MV-4-11 (cell line): Measurements from ENCODE around the gene C20orf144.
"Not testable (repeated sequence)": the region's sequence is repeated elsewhere in the genome, so short reads cannot be mapped to it uniquely, and the experiment has no call there.

Experiments used
- DNase-seq: peaks from one replicate; lab custom pipeline; 2025; lab: John Stamatoyannopoulos, UW

The C20orf144 gene

GRCh38 chr20:33697129-33697528, 35.0 kb downstream of the C20orf144 start:
- DNase-seq: peak; percentile 73

DNA sequence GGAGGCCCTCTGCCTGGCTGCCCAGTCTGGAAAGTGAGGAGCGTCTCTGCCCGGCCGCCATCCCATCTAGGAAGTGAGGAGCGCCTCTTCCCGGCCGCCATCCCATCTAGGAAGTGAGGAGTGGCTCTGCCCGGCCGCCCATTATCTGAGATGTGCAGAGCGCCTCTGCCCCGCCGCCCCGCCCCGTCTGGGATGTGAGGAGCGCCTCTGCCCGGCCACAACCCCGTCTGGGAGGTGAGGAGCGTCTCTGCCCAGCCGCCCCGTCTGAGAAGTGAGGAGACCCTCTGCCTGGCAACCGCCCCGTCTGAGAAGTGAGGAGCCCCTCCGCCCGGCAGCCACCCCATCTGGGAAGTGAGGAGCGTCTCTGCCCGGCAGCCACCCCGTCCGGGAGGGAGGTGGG, 36.8 kb downstream of the C20orf144 start:
- DNase-seq: not testable (repeated sequence)

GRCh38 chr20:33700696-33701441, 38.7 kb downstream of the C20orf144 start:
- not testable (repeated sequence) for DNase-seq

GRCh38 chr20:33701629-33702450, 39.7 kb downstream of the C20orf144 start:
- DNase-seq: no peak

DNA sequence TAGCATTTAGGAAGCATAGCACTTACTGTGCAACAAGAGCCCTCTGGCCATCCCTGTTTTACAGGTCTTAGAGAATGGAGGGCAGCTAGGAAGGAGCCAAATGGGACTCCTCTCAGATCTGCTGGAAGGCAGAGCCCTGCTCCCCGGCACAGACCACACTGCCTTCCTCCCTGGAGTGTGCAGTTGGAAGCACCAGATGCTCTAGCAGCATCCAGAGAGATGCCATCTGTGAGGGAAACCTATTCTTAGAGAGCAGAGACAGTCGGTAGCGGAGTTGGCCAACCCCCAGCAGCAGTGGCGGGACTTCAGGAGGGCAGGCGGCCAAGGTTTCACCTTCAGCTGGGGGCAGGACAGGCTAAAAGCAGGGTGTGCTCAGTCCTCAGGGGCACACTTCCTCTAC, 40.7 kb downstream of the C20orf144 start:
- DNase-seq: no peak

DNA sequence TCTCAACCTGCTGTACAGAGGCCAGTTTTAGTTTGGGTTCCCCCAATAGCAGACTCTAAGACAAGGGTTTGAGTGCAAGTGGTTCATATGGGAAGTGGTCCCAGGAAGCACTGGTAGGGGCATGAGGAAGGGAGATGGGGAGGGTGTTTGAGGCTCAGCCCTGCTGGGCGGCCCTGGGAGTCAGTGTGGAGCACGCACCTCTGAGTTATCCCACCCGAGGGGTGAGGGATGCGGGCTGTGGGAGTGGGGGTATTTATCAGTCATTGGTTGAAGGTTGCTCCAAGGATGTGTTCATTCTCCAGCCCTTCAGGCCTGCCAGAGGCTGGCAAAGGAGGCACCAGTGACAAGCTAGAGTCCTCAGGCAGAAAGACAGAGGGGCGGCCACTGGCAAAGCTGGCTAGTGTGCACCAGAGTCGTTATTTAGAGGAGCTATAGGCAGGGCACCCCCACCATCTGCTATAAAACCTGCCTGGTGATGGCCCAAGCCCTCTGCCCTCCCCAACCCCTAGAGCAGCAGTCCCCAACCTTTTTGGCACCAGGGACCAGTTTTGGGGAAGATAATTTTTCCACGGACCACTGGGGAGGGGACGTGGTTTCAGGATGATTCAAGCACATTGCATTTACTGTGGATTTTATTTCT, 41.5 kb downstream of the C20orf144 start:
- no peak for DNase-seq

DNA sequence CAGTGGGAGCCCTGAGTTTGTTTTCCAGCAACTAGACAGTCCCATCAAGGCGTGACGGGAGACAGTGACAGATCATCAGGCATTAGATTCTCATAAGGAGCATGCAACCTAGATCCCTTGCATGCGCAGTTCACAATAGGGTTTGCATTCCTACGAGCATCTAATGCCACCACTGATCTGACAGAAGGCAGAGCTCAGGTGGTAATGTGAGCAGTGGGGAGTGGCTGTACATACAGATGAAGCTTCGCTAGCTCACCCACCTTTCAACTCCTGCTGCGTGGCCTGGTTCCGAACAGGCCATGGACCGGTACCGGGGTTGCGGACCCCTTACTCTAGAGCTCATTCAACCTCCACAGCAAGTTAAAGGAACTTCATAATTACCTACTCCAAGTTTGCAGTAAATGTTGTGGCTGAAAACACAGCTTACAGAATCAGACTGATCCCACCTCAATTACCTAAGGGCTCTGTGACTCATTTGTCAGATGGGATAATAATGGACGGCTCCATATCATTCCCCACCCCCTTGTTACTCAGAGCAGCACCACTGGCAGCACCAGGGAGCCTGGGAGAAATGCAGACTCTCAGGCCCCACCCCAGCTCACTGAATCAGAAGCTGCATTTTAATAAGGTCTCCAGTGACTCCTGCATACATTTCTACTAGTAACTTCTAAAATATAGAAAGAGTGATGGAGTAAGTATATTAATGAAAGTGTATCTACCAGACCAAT, 42.2 kb downstream of the C20orf144 start:
- no peak for DNase-seq

DNA sequence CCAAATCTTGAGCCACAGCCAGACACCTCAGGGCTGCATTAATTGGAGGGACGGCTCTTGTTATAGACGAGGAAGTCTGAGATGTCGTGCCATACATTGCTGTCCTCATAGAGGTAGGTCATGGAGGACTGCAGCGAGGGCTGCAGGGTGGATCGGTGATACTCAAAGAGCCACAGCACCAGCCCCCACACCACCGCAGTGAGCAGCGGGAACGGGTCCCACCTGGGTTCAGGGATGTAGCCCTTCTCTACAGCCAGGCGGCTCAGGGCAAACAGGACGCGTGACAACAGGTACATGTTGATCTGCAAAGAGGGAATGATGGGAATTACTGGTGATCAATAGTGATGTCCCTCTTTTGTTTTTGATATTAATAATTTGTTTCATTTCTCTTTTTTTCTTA, 45.5 kb downstream of the C20orf144 start:
- no peak for DNase-seq

DNA sequence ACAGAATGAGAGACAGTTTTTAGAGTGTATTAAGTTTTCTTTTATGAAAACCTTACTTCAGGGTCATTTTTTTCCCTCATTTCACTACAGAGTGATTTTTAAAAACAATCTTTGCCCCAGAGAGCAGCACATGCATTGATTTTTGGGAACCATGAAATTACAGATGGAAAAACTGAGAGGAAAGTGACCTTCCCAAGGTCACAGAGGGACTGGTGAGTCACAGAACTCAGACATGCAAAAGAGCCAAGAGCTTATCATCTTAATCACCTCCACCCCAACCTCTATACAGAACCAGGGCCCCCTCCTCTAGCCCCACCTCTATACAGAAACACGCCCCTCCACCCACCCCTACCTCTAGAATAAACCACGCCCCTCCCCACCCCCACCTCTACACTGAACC, 47.3 kb downstream of the C20orf144 start:
- DNase-seq: no peak

DNA sequence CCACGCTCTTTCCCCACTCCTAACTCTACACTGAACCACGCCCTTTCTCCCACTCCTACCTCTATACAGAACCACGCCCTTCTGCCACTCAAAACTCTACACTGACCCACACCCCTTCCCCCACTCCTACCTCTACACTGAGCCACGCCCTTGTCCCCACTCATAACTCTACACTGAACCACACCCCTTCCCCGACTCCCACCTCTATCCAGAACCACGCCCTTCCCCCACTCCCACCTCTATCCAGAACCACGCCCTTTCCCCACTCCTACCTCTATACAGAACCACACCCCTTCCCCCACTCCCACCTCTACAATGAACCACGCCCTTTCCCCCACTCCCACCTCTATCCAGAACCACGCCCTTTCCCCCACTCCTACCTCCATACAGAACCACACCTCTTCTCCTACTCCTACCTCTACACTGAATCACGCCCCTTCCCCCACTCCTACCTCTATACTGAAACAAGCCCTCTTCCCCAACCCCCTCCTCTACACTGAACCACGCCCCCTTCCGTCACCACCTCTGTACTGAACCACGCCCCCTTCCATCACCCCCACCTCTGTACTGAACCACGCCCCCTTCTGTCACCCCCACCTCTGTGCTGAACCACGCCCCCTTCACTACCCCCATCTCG, 47.9 kb downstream of the C20orf144 start:
- DNase-seq: no peak

DNA sequence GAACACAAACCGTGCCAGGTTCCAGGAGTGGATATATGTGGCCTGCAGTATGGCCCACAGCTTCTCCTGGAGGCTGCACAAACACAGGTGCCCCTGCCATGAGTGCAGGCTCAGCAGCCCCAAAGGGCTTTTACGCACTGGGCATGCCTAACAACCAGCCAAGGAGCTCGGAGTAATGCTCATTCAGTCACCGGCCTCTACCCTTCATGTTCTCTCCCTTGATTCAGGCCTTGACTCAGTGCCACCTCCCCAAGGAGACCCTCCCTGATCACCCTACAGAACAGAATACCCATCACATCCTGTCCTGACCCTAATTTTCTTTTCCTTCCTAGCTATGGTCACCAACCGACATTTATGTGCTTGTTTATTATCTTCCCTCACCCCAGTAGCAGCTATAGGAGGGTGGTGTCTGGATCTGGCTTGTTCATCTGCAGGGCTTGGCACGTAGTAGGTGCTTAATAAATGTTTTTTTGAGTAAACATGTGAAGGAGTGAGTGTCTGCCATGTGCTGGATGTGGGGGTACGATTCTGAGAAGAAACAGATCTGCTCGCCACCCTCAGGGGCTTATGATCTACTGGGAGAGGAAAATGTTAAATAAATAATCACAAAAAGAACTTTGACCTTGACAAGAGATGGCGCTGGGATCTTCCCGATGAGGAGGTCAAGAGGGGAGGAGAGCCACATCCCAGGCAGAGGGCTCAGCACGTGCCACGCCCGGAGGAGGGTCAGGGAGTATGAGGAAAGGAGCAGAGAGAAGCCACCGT, 48.7 kb downstream of the C20orf144 start:
- no peak for DNase-seq

GRCh38 chr20:33711446-33711738, 49.3 kb downstream of the C20orf144 start:
- DNase-seq: no peak
